ENCODE measurements around the gene EPM2AIP1. TPM values are rescaled to one million over a fixed set of nuclear protein-coding genes. Genes with fewer than 3 reads are reported as not detected.

Gene EPM2AIP1
- total and polyA plus RNA-seq, 2 experiments from 2014 or later: 30.7 to 34.8 TPM

DNA sequence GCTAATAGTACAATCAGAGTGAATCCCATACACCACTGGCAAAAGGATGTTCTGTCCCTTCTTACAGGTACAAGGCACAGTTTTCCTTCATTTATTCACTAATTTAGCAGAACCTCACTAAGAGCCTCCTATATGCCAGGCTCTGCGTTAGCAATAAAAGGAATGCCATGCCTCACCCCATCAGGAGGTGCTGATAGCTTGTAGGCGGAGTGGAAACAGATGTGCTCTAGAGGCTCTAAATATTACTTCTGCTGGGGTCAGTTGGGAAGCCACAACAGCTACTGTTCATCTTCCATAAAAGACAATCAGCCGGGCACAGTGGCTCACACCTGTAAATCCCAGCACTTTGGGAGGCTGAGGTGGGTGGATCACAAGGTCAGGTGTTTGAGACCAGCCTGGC lies 24.8 kb upstream of the EPM2AIP1 start:
- no peaks in the 10 kb centered on the region for H3K9me3 ChIP-seq (ENCODE audit: low read depth)
- DNase-seq (ENCODE audit: low read depth in 1 of 2, low spot score in 1 of 2): peak in 1 of 2 donors; percentile 30
- peak overlapping the region; percentile 42 for H3K27ac ChIP-seq
- H3K27me3 ChIP-seq: no peaks in the 10 kb centered on the region
- TF ChIP-seq, protein P1, sequence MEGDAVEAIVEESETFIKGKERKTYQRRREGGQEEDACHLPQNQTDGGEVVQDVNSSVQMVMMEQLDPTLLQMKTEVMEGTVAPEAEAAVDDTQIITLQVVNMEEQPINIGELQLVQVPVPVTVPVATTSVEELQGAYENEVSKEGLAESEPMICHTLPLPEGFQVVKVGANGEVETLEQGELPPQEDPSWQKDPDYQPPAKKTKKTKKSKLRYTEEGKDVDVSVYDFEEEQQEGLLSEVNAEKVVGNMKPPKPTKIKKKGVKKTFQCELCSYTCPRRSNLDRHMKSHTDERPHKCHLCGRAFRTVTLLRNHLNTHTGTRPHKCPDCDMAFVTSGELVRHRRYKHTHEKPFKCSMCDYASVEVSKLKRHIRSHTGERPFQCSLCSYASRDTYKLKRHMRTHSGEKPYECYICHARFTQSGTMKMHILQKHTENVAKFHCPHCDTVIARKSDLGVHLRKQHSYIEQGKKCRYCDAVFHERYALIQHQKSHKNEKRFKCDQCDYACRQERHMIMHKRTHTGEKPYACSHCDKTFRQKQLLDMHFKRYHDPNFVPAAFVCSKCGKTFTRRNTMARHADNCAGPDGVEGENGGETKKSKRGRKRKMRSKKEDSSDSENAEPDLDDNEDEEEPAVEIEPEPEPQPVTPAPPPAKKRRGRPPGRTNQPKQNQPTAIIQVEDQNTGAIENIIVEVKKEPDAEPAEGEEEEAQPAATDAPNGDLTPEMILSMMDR (IDR thresholded peaks at IDR 0.05; ENCODE audit: low read depth, low read length): no peak
- H3K4me3 ChIP-seq: no peak overlapping the region
- H3K36me3 ChIP-seq: peaks cover 26% of the 10 kb centered on the region
- peaks cover 24% of the 10 kb centered on the region for H3K4me1 ChIP-seq (ENCODE audit: low read depth)

DNA sequence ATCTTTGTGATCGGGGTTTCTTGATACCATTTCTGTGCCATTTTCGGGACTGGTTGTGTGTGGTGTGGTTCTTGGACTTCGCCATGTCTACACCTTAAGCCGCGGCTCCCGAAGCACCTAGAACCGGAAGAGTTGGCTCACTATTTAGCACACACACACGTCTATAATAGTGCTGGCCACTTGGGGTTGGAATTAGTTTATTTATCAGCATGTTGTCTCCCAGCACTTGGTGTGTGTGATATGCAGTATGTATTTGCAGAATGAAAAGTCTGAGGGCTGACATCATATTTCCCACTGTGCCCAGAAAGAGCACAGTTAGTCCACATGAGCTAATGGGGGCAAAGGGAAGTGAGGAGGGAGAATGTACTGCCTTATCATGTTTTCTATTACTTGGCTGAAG lies 24.0 kb upstream of the EPM2AIP1 start:
- Histone ChIP-seq H3K27me3 (no peaks in the 10 kb centered on the region), H3K4me3 (no peak overlapping the region), H3K4me1 (ENCODE audit: low read depth) (peaks cover 24% of the 10 kb centered on the region), H3K9me3 (ENCODE audit: low read depth) (no peaks in the 10 kb centered on the region), H3K27ac (peak overlapping the region; percentile 19), H3K36me3 (peaks cover 32% of the 10 kb centered on the region)
- no peak for DNase-seq (ENCODE audit: low read depth in 1 of 2, low spot score in 1 of 2)
- TF ChIP-seq, protein P1 (IDR thresholded peaks at IDR 0.05; ENCODE audit: low read depth, low read length): no peak

DNA sequence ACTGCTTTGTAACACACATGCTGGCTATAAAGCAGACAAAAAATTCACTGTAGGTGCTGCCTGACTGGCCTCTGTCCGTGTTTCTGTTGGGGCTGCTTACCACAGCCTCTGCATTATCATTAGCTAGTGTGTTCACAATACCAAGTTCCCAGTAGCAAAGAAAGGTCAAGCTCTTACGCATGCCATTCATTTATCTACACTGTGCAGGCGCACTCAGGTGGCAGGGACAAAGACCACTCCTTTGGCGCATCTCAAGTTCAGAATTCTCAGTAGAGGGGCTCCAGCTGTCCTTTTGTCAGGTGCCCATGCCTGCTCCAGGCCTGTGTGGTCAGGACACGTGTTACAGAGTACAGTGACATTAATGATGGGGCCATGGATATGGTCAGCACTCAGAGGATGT lies 22.7 kb upstream of the EPM2AIP1 start:
- TF ChIP-seq, protein P1 (IDR thresholded peaks at IDR 0.05; ENCODE audit: low read depth, low read length): no peak
- peak in 1 of 2 donors; percentile 55 for DNase-seq (ENCODE audit: low read depth in 1 of 2, low spot score in 1 of 2)
- Histone ChIP-seq H3K4me1 (ENCODE audit: low read depth) (peaks cover 24% of the 10 kb centered on the region), H3K27ac (peak overlapping the region; percentile 87), H3K4me3 (no peak overlapping the region), H3K27me3 (no peaks in the 10 kb centered on the region), H3K9me3 (ENCODE audit: low read depth) (no peaks in the 10 kb centered on the region), H3K36me3 (peaks cover 33% of the 10 kb centered on the region)

DNA sequence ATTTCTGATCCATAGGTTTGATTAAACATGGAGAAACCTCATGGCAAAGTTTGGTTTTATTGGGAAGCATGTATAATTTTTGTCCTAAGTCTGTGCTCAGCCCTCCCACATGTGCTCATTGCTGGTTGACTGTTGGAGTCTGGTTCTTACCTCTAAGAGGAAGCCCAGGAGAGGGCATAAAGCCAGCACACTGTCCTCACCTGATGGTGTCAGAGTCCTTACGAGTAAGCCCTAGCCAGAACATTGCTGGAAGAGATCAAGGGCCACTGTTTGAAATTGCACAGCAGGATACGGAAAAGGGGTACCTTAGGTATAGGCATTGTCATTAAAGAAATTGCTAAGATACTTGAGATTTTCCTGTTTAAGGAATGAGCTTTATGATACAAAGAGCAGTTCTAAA lies 21.7 kb upstream of the EPM2AIP1 start:
- Histone ChIP-seq H3K36me3 (peaks cover 24% of the 10 kb centered on the region), H3K4me1 (ENCODE audit: low read depth) (peaks cover 24% of the 10 kb centered on the region), H3K9me3 (ENCODE audit: low read depth) (no peaks in the 10 kb centered on the region), H3K27me3 (no peaks in the 10 kb centered on the region), H3K27ac (peak overlapping the region; percentile 87), H3K4me3 (no peak overlapping the region)
- peak in 1 of 2 donors; percentile 69 for DNase-seq (ENCODE audit: low read depth in 1 of 2, low spot score in 1 of 2)
- TF ChIP-seq, protein P1 (IDR thresholded peaks at IDR 0.05; ENCODE audit: low read depth, low read length): no peak

DNA sequence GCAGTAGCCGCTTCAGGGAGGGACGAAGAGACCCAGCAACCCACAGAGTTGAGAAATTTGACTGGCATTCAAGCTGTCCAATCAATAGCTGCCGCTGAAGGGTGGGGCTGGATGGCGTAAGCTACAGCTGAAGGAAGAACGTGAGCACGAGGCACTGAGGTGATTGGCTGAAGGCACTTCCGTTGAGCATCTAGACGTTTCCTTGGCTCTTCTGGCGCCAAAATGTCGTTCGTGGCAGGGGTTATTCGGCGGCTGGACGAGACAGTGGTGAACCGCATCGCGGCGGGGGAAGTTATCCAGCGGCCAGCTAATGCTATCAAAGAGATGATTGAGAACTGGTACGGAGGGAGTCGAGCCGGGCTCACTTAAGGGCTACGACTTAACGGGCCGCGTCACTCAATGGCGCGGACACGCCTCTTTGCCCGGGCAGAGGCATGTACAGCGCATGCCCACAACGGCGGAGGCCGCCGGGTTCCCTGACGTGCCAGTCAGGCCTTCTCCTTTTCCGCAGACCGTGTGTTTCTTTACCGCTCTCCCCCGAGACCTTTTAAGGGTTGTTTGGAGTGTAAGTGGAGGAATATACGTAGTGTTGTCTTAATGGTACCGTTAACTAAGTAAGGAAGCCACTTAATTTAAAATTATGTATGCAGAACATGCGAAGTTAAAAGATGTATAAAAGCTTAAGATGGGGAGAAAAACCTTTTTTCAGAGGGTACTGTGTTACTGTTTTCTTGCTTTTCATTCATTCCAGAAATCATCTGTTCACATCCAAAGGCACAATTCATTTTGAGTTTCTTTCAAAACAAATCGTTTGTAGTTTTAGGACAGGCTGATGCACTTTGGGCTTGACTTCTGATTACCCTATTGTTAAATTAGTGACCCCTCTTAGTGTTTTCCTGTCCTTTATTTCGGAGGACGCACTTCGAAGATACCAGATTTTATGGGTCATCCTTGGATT lies 674 bp upstream of the EPM2AIP1 start, which contains the start of gene MLH1:
Gene MLH1 (plus strand): TSS at position 193 of the 958 bp plus-strand sequence. CDS start 30 bp downstream, at position 223.
- peaks cover 37% of the 10 kb centered on the region for H3K4me1 ChIP-seq (ENCODE audit: low read depth)
- H3K27ac ChIP-seq: peak within 1 kb of the TSS; percentile 98
- H3K4me3 ChIP-seq: peak within 1 kb of the TSS; percentile 69
- H3K27me3 ChIP-seq: no peaks in the 10 kb centered on the region
- H3K9me3 ChIP-seq (ENCODE audit: low read depth): no peaks in the 10 kb centered on the region
- TF ChIP-seq, protein P1 (IDR thresholded peaks at IDR 0.05; ENCODE audit: low read depth, low read length): no peak
- peaks cover 8% of the 10 kb centered on the region for H3K36me3 ChIP-seq
- peak; percentile 94 to 100 for DNase-seq (ENCODE audit: low read depth in 1 of 2, low spot score in 1 of 2)
